ENCODE data around the gene MRM1. TPM values are rescaled to one million over a fixed set of nuclear protein-coding genes. Genes with fewer than 3 reads are reported as not detected.

Gene MRM1
- polyA plus RNA-seq, 1 donor (not counting 4 experiments of a cell fraction or from before 2014, with no cell fraction given), result 3.8 TPM

GRCh38 chr17:36645422-36645821 is 44.0 kb downstream of the MRM1 start:
- DNase-seq (ENCODE audit: low read depth, low spot score) (no peak), FAIRE-seq (no peak)
- Histone ChIP-seq H3K9me1 (ENCODE audit: control insufficient read depth, extremely low read depth, insufficient read depth, low read length) (no peaks in the 10 kb centered on the region), H2AFZ (ENCODE audit: control insufficient read depth, low read length) (no peak overlapping the region), H3K9me3 (ENCODE audit: control insufficient read depth, low read depth, low read length) (no peaks in the 10 kb centered on the region), H3K27me3 (ENCODE audit: control insufficient read depth, extremely low read depth, insufficient read depth, low read length) (peaks cover 86% of the 10 kb centered on the region), H3K27ac (ENCODE audit: control insufficient read depth, insufficient read depth, low read length) (no peak overlapping the region), H3K79me2 (ENCODE audit: control insufficient read depth, insufficient read depth, low read length) (no peaks in the 10 kb centered on the region), H3K36me3 (ENCODE audit: control insufficient read depth in 2 of 2, extremely low read depth in 1 of 2, insufficient read depth in 2 of 2, low read length in 2 of 2) (no peaks in the 10 kb centered on the region), H4K20me1 (ENCODE audit: control insufficient read depth, extremely low read depth, insufficient read depth, low read length) (no peaks in the 10 kb centered on the region), H3K4me3 (ENCODE audit: control insufficient read depth in 2 of 3, extremely low read depth in 1 of 3, insufficient read depth in 2 of 3, low read depth in 1 of 3, low read length in 3 of 3) (no peak overlapping the region), H3K4me1 (ENCODE audit: control insufficient read depth, extremely low read depth, insufficient read depth, low read length) (no peaks in the 10 kb centered on the region), H3K4me2 (ENCODE audit: control insufficient read depth, extremely low read depth, insufficient read depth, low read depth, low read length) (no peak overlapping the region), H3K9ac (ENCODE audit: control insufficient read depth, extremely low read depth, insufficient read depth, low read length) (no peak overlapping the region)
- dilution Hi-C loops (cut with MboI; ENCODE audit: extremely low pct_ligation_motif_present, low sequenced_read_pairs), result no loop called here
- TF ChIP-seq, protein P1, sequence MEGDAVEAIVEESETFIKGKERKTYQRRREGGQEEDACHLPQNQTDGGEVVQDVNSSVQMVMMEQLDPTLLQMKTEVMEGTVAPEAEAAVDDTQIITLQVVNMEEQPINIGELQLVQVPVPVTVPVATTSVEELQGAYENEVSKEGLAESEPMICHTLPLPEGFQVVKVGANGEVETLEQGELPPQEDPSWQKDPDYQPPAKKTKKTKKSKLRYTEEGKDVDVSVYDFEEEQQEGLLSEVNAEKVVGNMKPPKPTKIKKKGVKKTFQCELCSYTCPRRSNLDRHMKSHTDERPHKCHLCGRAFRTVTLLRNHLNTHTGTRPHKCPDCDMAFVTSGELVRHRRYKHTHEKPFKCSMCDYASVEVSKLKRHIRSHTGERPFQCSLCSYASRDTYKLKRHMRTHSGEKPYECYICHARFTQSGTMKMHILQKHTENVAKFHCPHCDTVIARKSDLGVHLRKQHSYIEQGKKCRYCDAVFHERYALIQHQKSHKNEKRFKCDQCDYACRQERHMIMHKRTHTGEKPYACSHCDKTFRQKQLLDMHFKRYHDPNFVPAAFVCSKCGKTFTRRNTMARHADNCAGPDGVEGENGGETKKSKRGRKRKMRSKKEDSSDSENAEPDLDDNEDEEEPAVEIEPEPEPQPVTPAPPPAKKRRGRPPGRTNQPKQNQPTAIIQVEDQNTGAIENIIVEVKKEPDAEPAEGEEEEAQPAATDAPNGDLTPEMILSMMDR (optimal IDR thresholded peaks at IDR 0.05 in 1 of 3, IDR thresholded peaks at IDR 0.05 in 1 of 3, conservative IDR thresholded peaks at IDR 0.05 in 1 of 3; ENCODE audit: extremely low read depth in 1 of 3, insufficient read depth in 2 of 3, low read length in 3 of 3), result no peak
- TF ChIP-seq EZH2 (IDR thresholded peaks at IDR 0.05; ENCODE audit: low read length), result no peak

- dilution Hi-C loops (cut with MboI; ENCODE audit: extremely low pct_ligation_motif_present, low sequenced_read_pairs), result no loop called here
- no peaks in the 10 kb centered on the region for H3K9me3 ChIP-seq (ENCODE audit: control insufficient read depth, low read depth, low read length)
- H3K4me3 ChIP-seq (ENCODE audit: control insufficient read depth in 2 of 3, extremely low read depth in 1 of 3, insufficient read depth in 2 of 3, low read depth in 1 of 3, low read length in 3 of 3), result no peak overlapping the region
- no peak for TF ChIP-seq EZH2 (IDR thresholded peaks at IDR 0.05; ENCODE audit: low read length)
- TF ChIP-seq, protein P1 (optimal IDR thresholded peaks at IDR 0.05 in 1 of 3, IDR thresholded peaks at IDR 0.05 in 1 of 3, conservative IDR thresholded peaks at IDR 0.05 in 1 of 3; ENCODE audit: extremely low read depth in 1 of 3, insufficient read depth in 2 of 3, low read length in 3 of 3), result peak in 2 of 3 experiments; percentile 11 to 23
- FAIRE-seq (no peak), DNase-seq (ENCODE audit: low read depth, low spot score) (no peak)
- no peak overlapping the region for H3K9ac ChIP-seq (ENCODE audit: control insufficient read depth, extremely low read depth, insufficient read depth, low read length)
- H2AFZ ChIP-seq (ENCODE audit: control insufficient read depth, low read length), result no peak overlapping the region
- no peak overlapping the region for H3K4me2 ChIP-seq (ENCODE audit: control insufficient read depth, extremely low read depth, insufficient read depth, low read depth, low read length)
- H3K27me3 ChIP-seq (ENCODE audit: control insufficient read depth, extremely low read depth, insufficient read depth, low read length), result peaks cover 78% of the 10 kb centered on the region
- no peaks in the 10 kb centered on the region for H3K9me1 ChIP-seq (ENCODE audit: control insufficient read depth, extremely low read depth, insufficient read depth, low read length)
- H3K27ac ChIP-seq (ENCODE audit: control insufficient read depth, insufficient read depth, low read length), result no peak overlapping the region
- H4K20me1 ChIP-seq (ENCODE audit: control insufficient read depth, extremely low read depth, insufficient read depth, low read length), result no peaks in the 10 kb centered on the region
- H3K79me2 ChIP-seq (ENCODE audit: control insufficient read depth, insufficient read depth, low read length), result no peaks in the 10 kb centered on the region
- no peaks in the 10 kb centered on the region for H3K4me1 ChIP-seq (ENCODE audit: control insufficient read depth, extremely low read depth, insufficient read depth, low read length)
- no peaks in the 10 kb centered on the region for H3K36me3 ChIP-seq (ENCODE audit: control insufficient read depth in 2 of 2, extremely low read depth in 1 of 2, insufficient read depth in 2 of 2, low read length in 2 of 2)
These were observed 46.3 kb downstream of the MRM1 start for GRCh38 chr17:36647636-36648035.

Data from keratinocyte (primary cell).